ENCODE data around the gene RUFY3. TPM values are rescaled to one million over a fixed set of nuclear protein-coding genes. Genes with fewer than 3 reads are reported as not detected.
"Not testable (repeated sequence)": the region's sequence is repeated elsewhere in the genome, so short reads cannot be mapped to it uniquely, and the experiment has no call there.

The RUFY3 gene, protein sequence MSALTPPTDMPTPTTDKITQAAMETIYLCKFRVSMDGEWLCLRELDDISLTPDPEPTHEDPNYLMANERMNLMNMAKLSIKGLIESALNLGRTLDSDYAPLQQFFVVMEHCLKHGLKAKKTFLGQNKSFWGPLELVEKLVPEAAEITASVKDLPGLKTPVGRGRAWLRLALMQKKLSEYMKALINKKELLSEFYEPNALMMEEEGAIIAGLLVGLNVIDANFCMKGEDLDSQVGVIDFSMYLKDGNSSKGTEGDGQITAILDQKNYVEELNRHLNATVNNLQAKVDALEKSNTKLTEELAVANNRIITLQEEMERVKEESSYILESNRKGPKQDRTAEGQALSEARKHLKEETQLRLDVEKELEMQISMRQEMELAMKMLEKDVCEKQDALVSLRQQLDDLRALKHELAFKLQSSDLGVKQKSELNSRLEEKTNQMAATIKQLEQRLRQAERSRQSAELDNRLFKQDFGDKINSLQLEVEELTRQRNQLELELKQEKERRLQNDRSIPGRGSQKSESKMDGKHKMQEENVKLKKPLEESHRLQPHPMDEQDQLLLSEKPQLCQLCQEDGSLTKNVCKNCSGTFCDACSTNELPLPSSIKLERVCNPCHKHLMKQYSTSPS
- total RNA-seq (10 to 100 TPM; 48.5 to 96.9 TPM), polyA plus RNA-seq (10 to 100 TPM in 1 of 2 donors, 1 to 10 TPM in 1; 7.4 to 35.7 TPM)
- long read RNA-seq, donor 1, partial matches to known transcripts: 11 of 23 reads
- long read RNA-seq, donor 1, other reads (novel, unspliced or antisense): 11 of 23 reads
- long read RNA-seq, donor 2, transcript RUFY3-203 (12 exons, 2,143 nt): major isoform, 5 of 31 reads
- long read RNA-seq, donor 2, partial matches to known transcripts: 7 of 31 reads
- long read RNA-seq, donor 2, other reads (novel, unspliced or antisense): 19 of 31 reads

GRCh38 chr4:70721747-70722146 lies at the start of gene RUFY3:
Gene RUFY3, plus strand, starts transcription at chr4:70721964. Its CDS starts 610 bp downstream, at chr4:70722574.
- DNase-seq (no peak), ATAC-seq (ENCODE audit: low FRiP score) (peak; percentile 86)
- 15 to 31% methylated on average over 3 of the region's 3 CpGs for WGBS, 2 donors
- no peaks in the 10 kb centered on the region for H3K4me1 ChIP-seq (ENCODE audit: control insufficient read depth in 1 of 2, insufficient read depth in 2 of 2, low read length in 2 of 2)
- peak within 1 kb of the TSS in 1 of 2 donors; percentile 48 for H3K27ac ChIP-seq (ENCODE audit: low read depth in 1 of 2, low read length in 2 of 2)
- no peaks in the 10 kb centered on the region for H3K27me3 ChIP-seq (ENCODE audit: control insufficient read depth in 1 of 2, insufficient read depth in 2 of 2, low read length in 1 of 2)
- intact Hi-C loops (cut with DNase I): no loop called here
- H3K36me3 ChIP-seq (ENCODE audit: control insufficient read depth in 1 of 2, insufficient read depth in 2 of 2, low read length in 1 of 2): no peaks in the 10 kb centered on the region
- H3K4me3 ChIP-seq (ENCODE audit: low read length in 2 of 2): peak within 1 kb of the TSS; percentile 33 to 76
- H3K9me3 ChIP-seq (ENCODE audit: control insufficient read depth, low read length): no peaks in the 10 kb centered on the region

DNA sequence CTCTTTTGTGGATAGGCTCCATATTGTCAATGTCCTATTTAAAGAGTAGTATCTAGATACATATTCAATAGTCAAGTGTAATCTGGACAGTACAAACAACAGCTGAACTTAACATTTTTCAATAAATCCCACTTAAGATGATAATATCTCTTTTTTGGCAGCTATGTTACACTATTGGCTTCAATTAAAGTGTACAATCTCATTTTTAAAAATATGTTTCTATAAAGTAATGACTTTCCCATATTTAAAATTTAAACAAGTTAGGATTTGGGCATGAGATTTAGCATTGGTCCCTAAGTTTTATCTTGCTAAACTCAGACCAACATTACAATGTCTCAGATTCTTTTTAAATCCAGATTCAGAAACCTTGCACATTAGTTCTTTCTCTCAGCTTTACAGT lies 47.6 kb upstream of the RUFY3 start:
- no peaks in the 10 kb centered on the region for H3K4me1 ChIP-seq (ENCODE audit: control insufficient read depth in 1 of 2, insufficient read depth in 2 of 2, low read length in 2 of 2)
- no peak overlapping the region for H3K27ac ChIP-seq (ENCODE audit: low read depth in 1 of 2, low read length in 2 of 2)
- intact Hi-C loops (cut with DNase I): no loop called here
- no peaks in the 10 kb centered on the region for H3K27me3 ChIP-seq (ENCODE audit: control insufficient read depth in 1 of 2, insufficient read depth in 2 of 2, low read length in 1 of 2)
- H3K4me3 ChIP-seq (ENCODE audit: low read length in 2 of 2): no peak overlapping the region
- DNase-seq: no peak
- no peaks in the 10 kb centered on the region for H3K9me3 ChIP-seq (ENCODE audit: control insufficient read depth, low read length)
- ATAC-seq (ENCODE audit: low FRiP score): no peak
- H3K36me3 ChIP-seq (ENCODE audit: control insufficient read depth in 1 of 2, insufficient read depth in 2 of 2, low read length in 1 of 2): no peaks in the 10 kb centered on the region

- intact Hi-C loops (cut with DNase I): no loop called here
- no peak for DNase-seq
- H3K4me3 ChIP-seq (ENCODE audit: low read length in 2 of 2): no peak overlapping the region
- no peak overlapping the region for H3K27ac ChIP-seq (ENCODE audit: low read depth in 1 of 2, low read length in 2 of 2)
- H3K36me3 ChIP-seq (ENCODE audit: control insufficient read depth in 1 of 2, insufficient read depth in 2 of 2, low read length in 1 of 2): no peaks in the 10 kb centered on the region
- ATAC-seq (ENCODE audit: low FRiP score): no peak
- no peaks in the 10 kb centered on the region for H3K27me3 ChIP-seq (ENCODE audit: control insufficient read depth in 1 of 2, insufficient read depth in 2 of 2, low read length in 1 of 2)
- H3K9me3 ChIP-seq (ENCODE audit: control insufficient read depth, low read length): no peaks in the 10 kb centered on the region
- 14 to 18% methylated on average over 1 of the region's 1 CpG for WGBS, 2 donors
- H3K4me1 ChIP-seq (ENCODE audit: control insufficient read depth in 1 of 2, insufficient read depth in 2 of 2, low read length in 2 of 2): no peaks in the 10 kb centered on the region
Observed at GRCh38 chr4:70674731-70675130, 47.0 kb upstream of the RUFY3 start.

- Histone ChIP-seq H3K27ac (ENCODE audit: low read depth in 1 of 2, low read length in 2 of 2) (no peak overlapping the region), H3K27me3 (ENCODE audit: control insufficient read depth in 1 of 2, insufficient read depth in 2 of 2, low read length in 1 of 2) (no peaks in the 10 kb centered on the region), H3K4me3 (ENCODE audit: low read length in 2 of 2) (no peak overlapping the region), H3K9me3 (ENCODE audit: control insufficient read depth, low read length) (no peaks in the 10 kb centered on the region), H3K4me1 (ENCODE audit: control insufficient read depth in 1 of 2, insufficient read depth in 2 of 2, low read length in 2 of 2) (no peaks in the 10 kb centered on the region), H3K36me3 (ENCODE audit: control insufficient read depth in 1 of 2, insufficient read depth in 2 of 2, low read length in 1 of 2) (no peaks in the 10 kb centered on the region)
- ATAC-seq (ENCODE audit: low FRiP score): no peak
- no peak for DNase-seq
- intact Hi-C loops (cut with DNase I): no loop called here
- WGBS, 2 donors: 94 to 95% methylated on average over 6 of the region's 6 CpGs
Observed at GRCh38 chr4:70676554-70677090, 45.1 kb upstream of the RUFY3 start.

- 92 to 94% methylated on average over 1 of the region's 1 CpG for WGBS, 2 donors
- no peak for DNase-seq
Observed at GRCh38 chr4:70678383-70678999, 43.3 kb upstream of the RUFY3 start.

GRCh38 chr4:70680934-70681333 lies 40.8 kb upstream of the RUFY3 start:
- no peaks in the 10 kb centered on the region for H3K9me3 ChIP-seq (ENCODE audit: control insufficient read depth, low read length)
- DNase-seq (no peak), ATAC-seq (ENCODE audit: low FRiP score) (no peak)
- H3K27me3 ChIP-seq (ENCODE audit: control insufficient read depth in 1 of 2, insufficient read depth in 2 of 2, low read length in 1 of 2): no peaks in the 10 kb centered on the region
- intact Hi-C loops (cut with DNase I): loop anchor here in 1 of 2 donors (10.0 kb wide), 1 partner anchor 314 kb away; the partner anchor contains the start of gene DCK
- no peak overlapping the region for H3K27ac ChIP-seq (ENCODE audit: low read depth in 1 of 2, low read length in 2 of 2)
- H3K4me1 ChIP-seq (ENCODE audit: control insufficient read depth in 1 of 2, insufficient read depth in 2 of 2, low read length in 2 of 2): no peaks in the 10 kb centered on the region
- no peak overlapping the region for H3K4me3 ChIP-seq (ENCODE audit: low read length in 2 of 2)
- H3K36me3 ChIP-seq (ENCODE audit: control insufficient read depth in 1 of 2, insufficient read depth in 2 of 2, low read length in 1 of 2): no peaks in the 10 kb centered on the region

More at GRCh38 chr4:70678383-70678999, 43.3 kb upstream of the RUFY3 start:
- intact Hi-C loops (cut with DNase I): no loop called here
- Histone ChIP-seq H3K36me3 (ENCODE audit: control insufficient read depth in 1 of 2, insufficient read depth in 2 of 2, low read length in 1 of 2) (no peaks in the 10 kb centered on the region), H3K4me1 (ENCODE audit: control insufficient read depth in 1 of 2, insufficient read depth in 2 of 2, low read length in 2 of 2) (no peaks in the 10 kb centered on the region), H3K9me3 (ENCODE audit: control insufficient read depth, low read length) (no peaks in the 10 kb centered on the region), H3K27me3 (ENCODE audit: control insufficient read depth in 1 of 2, insufficient read depth in 2 of 2, low read length in 1 of 2) (no peaks in the 10 kb centered on the region), H3K4me3 (ENCODE audit: low read length in 2 of 2) (no peak overlapping the region), H3K27ac (ENCODE audit: low read depth in 1 of 2, low read length in 2 of 2) (no peak overlapping the region)
- ATAC-seq (ENCODE audit: low FRiP score): no peak

DNA sequence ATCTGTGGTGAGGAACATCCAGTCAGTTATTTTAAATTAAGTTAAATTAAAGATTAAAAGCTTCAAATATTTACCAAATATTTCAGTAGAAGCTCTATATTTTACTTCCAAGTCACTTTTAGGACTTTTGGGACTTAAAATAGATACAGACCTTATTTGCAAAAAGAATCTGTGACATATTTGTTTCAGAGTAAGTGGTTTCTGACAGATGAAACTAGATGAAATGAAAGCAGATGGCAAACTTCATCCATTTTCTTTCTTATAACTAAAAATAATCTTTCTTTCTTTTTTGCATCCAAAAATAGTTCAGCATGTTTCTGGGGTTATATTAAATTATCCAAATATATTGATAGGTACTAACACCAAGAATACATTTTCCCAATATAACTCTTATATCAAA lies 40.1 kb upstream of the RUFY3 start:
- H3K4me3 ChIP-seq (ENCODE audit: low read length in 2 of 2): no peak overlapping the region
- ATAC-seq (ENCODE audit: low FRiP score) (no peak), DNase-seq (no peak)
- no peaks in the 10 kb centered on the region for H3K9me3 ChIP-seq (ENCODE audit: control insufficient read depth, low read length)
- H3K36me3 ChIP-seq (ENCODE audit: control insufficient read depth in 1 of 2, insufficient read depth in 2 of 2, low read length in 1 of 2): no peaks in the 10 kb centered on the region
- intact Hi-C loops (cut with DNase I): loop anchor here in 1 of 2 donors (10.0 kb wide), 1 partner anchor 313 kb away; the partner anchor contains the start of gene DCK
- H3K27ac ChIP-seq (ENCODE audit: low read depth in 1 of 2, low read length in 2 of 2): no peak overlapping the region
- no peaks in the 10 kb centered on the region for H3K27me3 ChIP-seq (ENCODE audit: control insufficient read depth in 1 of 2, insufficient read depth in 2 of 2, low read length in 1 of 2)
- no peaks in the 10 kb centered on the region for H3K4me1 ChIP-seq (ENCODE audit: control insufficient read depth in 1 of 2, insufficient read depth in 2 of 2, low read length in 2 of 2)

DNA sequence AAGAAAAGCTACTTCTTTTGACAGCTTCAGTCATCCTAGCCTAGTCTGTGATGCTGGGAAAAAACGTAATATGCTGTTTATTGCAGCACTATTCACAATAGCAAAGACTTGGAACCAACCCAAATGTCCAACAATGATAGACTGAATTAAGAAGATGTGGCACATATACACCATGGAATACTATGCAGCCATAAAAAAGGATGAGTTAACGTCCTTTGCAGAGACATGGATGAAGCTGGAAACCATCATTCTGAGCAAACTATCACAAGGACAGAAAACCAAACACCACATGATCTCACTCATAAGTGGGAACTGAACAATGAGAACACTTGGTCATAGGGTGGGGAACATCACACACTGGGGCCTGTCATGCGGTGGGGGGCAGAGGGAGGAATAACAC lies 39.6 kb upstream of the RUFY3 start:
- ATAC-seq (ENCODE audit: low FRiP score); H3K27ac ChIP-seq (ENCODE audit: low read depth in 1 of 2, low read length in 2 of 2); H3K4me3 ChIP-seq (ENCODE audit: low read length in 2 of 2); H3K4me1 ChIP-seq (ENCODE audit: control insufficient read depth in 1 of 2, insufficient read depth in 2 of 2, low read length in 2 of 2); H3K9me3 ChIP-seq (ENCODE audit: control insufficient read depth, low read length); H3K36me3 ChIP-seq (ENCODE audit: control insufficient read depth in 1 of 2, insufficient read depth in 2 of 2, low read length in 1 of 2); DNase-seq; H3K27me3 ChIP-seq (ENCODE audit: control insufficient read depth in 1 of 2, insufficient read depth in 2 of 2, low read length in 1 of 2): not testable (repeated sequence)
- WGBS, 2 donors: 74 to 76% methylated on average over 3 of the region's 3 CpGs
- intact Hi-C loops (cut with DNase I): loop anchor here in 1 of 2 donors (10.0 kb wide), 1 partner anchor 313 kb away; the partner anchor contains the start of gene DCK
